Testis (tissue), 3 donors: ENCODE data around the gene RNF207. TPM values are rescaled to one million over a fixed set of nuclear protein-coding genes. Genes with fewer than 3 reads are reported as not detected.

Source experiments
- DNase-seq: peaks from one replicate; pipeline ENCODE4 v3.0.0-alpha.2; 2019
- H3K27ac ChIP-seq, 2 donors: fragments of 200-600 bp; sonication (generic); one replicate each; pipeline ENCODE4 v1.5.1; 2019
- H3K27me3 ChIP-seq: fragments of 200-600 bp; sonication (generic); one replicate; pipeline ENCODE4 v1.5.1; 2019
- H3K36me3 ChIP-seq: fragments of 200-600 bp; sonication (generic); one replicate; pipeline ENCODE4 v1.5.1; 2017; ENCODE audit warnings: low read depth; ENCODE audit errors: missing control alignments
- H3K4me1 ChIP-seq: fragments of 200-600 bp; sonication (generic); one replicate; pipeline ENCODE4 v1.5.1; 2019
- H3K4me3 ChIP-seq, 2 donors: fragments of 200-600 bp; sonication (generic); one replicate each; pipeline ENCODE4 v1.5.1; 2017 to 2019
- H3K9me3 ChIP-seq: fragments of 200-600 bp; sonication (generic); one replicate; pipeline ENCODE4 v1.5.1; 2017
- POLR2A ChIP-seq: fragments of 450-650 bp; IDR thresholded peaks from one replicate; pipeline ENCODE4 v1.6.1; 2017; ENCODE audit warnings: antibody characterized with exemption, mild to moderate bottlenecking, moderate library complexity
- WGBS, 2 donors: methylation state at CpG; one replicate each; pipeline ENCODE4 v1.1.5; 2018; 5-methylcytosine and 5-hydroxymethylcytosine counted together
- intact Hi-C: fragments of 100-400 bp; cut with DNase I; formaldehyde crosslinking; loops from one replicate; pipeline ENCODE4 v1.15.1; 2023; ENCODE audit warnings: low total_unique reads
- polyA plus RNA-seq: library from polyadenylated mRNA; stranded (reverse); fragments of 350-450 nt; fragmentation: Illumina TruSeq; extraction: RNeasy Lipid Tissue Mini Kit (QIAGEN cat#74804); gene quantifications from one replicate; pipeline ENCODE4 v1.2.3, GENCODE V29; 2014; ENCODE audit warnings: low read depth, low replicate concordance; ENCODE audit not compliant: insufficient read depth
- total RNA-seq, 2 donors: library from RNA; depleted of rRNA; stranded (reverse); fragments of >200 nt; gene quantifications; one replicate each; pipeline ENCODE4 v1.2.3, GENCODE V29; 2016
- TF ChIP-seq, protein P1 (sequence below), 3 experiments: fragments of 450-650 bp in 2 of 3; fragments of 200-600 bp in 1 of 3; sonication (generic) in 1 of 3; IDR thresholded peaks; one replicate each; pipeline ENCODE4 v1.5.1; 2016 to 2019; ENCODE audit warnings: antibody characterized with exemption in 3 of 3, mild to moderate bottlenecking in 2 of 3, moderate library complexity in 1 of 3

The RNF207 gene
- total and polyA plus RNA-seq, 3 donors from 2014 or later: 4.8 to 20.1 (median 13.2) TPM

DNA sequence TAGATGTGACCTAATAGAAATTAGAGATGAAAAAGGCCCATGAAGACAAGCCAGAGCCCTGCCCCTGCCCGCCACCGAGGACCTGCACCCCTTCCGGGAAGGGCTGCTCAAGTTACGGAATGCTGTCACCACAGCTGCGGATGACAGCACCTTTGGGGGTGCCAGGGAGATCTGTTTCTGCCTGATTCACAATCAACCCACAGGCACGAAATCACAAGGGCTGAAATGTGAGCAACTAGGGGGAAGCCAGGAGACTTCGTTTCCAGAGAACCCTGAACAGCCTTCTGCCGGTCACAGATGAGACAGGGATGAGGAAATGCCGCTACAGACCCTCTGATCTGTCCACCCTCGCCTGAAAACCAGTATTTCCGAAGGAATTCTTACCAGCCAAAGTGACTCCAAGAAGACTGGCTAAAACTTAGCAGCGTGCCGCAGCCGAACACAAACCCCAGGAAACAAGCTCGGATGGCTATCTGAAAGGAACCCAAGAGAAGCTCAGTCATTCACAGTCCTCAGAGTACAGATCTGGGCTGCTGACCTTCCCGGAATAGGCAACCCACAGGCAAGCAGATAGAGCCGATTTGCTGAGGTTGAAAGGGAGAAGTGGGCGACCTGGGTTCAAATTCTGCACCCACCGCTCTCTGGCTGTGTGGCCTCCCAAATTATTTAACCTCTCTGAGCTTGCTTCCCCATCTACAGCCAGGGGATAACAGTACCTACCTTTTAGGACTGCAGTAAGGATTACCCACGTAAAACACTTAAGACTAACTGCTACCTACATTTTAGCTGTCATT lies 28.8 kb downstream of the RNF207 start:
- peak overlapping the region; percentile 61 to 96 for H3K4me3 ChIP-seq
- no peaks in the 10 kb centered on the region for H3K9me3 ChIP-seq
- DNase-seq: no peak
- no peak for TF ChIP-seq POLR2A
- H3K4me1 ChIP-seq: peaks cover 5% of the 10 kb centered on the region
- intact Hi-C loops: no loop called here
- H3K27ac ChIP-seq: no peak overlapping the region
- no peaks in the 10 kb centered on the region for H3K36me3 ChIP-seq
- 37 to 47% methylated on average over 12 to 20 of the region's 20 CpGs for WGBS, 2 donors
- H3K27me3 ChIP-seq: no peaks in the 10 kb centered on the region

DNA sequence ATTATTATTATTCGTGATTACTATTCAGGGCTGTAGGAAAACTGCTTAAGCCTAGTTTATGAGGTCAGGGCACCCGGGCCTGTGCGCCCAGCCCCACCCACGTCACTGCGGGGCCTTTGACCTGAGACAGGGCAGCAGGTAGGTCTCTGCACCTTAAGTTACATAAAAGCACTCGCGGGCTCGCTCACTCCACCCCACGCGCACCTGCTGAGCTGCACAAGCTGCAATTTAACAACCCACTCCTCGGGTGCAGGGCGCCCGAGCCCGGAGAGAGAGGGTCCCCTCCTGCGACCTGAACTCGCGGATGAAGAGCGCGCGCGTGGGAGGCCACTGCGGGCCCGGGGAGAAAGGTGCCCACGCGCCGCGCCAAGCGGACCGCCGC lies 29.4 kb downstream of the RNF207 start:
- 0 to 1% methylated on average over 4 to 28 of the region's 30 CpGs for WGBS, 2 donors
- TF ChIP-seq, protein P1, sequence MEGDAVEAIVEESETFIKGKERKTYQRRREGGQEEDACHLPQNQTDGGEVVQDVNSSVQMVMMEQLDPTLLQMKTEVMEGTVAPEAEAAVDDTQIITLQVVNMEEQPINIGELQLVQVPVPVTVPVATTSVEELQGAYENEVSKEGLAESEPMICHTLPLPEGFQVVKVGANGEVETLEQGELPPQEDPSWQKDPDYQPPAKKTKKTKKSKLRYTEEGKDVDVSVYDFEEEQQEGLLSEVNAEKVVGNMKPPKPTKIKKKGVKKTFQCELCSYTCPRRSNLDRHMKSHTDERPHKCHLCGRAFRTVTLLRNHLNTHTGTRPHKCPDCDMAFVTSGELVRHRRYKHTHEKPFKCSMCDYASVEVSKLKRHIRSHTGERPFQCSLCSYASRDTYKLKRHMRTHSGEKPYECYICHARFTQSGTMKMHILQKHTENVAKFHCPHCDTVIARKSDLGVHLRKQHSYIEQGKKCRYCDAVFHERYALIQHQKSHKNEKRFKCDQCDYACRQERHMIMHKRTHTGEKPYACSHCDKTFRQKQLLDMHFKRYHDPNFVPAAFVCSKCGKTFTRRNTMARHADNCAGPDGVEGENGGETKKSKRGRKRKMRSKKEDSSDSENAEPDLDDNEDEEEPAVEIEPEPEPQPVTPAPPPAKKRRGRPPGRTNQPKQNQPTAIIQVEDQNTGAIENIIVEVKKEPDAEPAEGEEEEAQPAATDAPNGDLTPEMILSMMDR (IDR thresholded peaks at IDR 0.05): no peak
- TF ChIP-seq POLR2A: no peak
- Histone ChIP-seq H3K4me1 (peaks cover 5% of the 10 kb centered on the region), H3K9me3 (no peaks in the 10 kb centered on the region), H3K4me3 (peak overlapping the region; percentile 61 to 96), H3K36me3 (no peaks in the 10 kb centered on the region), H3K27ac (no peak overlapping the region), H3K27me3 (no peaks in the 10 kb centered on the region)
- no peak for DNase-seq
- intact Hi-C loops: no loop called here

DNA sequence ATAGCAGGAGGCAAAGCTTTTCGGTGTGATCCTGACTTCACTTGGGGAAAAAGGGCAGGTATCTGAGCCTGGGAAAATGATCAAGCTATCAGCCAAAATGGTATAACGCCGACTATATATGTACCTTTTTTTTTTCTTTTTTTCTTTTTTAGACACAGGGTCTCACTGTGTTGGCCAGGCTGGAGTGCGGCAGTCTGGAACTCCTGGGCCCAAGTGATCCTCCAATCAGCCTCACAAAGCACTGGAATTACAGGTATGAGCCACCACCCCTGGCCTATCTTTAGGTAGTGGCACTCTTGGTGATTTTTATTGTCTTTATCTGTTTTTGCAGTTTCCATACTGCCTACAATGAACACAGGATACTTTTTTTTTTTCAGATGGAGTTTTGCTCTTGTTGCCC lies 31.2 kb downstream of the RNF207 start:
- Histone ChIP-seq H3K4me3 (no peak overlapping the region), H3K27me3 (no peaks in the 10 kb centered on the region), H3K36me3 (no peaks in the 10 kb centered on the region), H3K27ac (no peak overlapping the region), H3K9me3 (no peaks in the 10 kb centered on the region), H3K4me1 (peaks cover 5% of the 10 kb centered on the region)
- intact Hi-C loops: no loop called here
- TF ChIP-seq POLR2A: no peak
- TF ChIP-seq, protein P1 (IDR thresholded peaks at IDR 0.05): no peak
- 67 to 81% methylated on average over 4 of the region's 4 CpGs for WGBS, 2 donors
- no peak for DNase-seq

DNA sequence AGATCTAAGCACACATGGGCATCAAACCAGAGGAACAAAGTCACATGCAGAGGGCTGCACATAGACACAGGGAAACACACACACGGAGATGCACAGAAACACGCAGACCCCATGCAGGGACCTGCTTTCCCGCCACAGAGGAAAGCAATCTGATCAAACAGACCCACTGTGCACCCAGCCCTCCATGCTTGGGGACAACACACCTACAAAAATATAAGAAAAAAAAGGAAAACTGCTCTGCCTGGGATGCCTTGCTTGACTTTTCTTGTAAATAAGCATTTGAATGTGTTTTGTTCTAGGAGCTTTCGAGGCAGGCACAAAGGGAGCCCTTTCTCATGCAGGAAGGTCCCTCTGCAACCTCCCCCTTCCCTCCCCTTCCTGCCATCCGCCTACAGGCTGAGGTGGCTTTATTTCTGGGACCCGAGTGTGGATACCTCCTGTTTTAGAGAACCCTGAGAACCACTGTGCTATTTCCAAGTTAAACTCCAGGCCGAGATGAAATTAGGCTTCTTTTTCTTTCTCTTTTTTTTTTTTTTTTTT lies 33.4 kb downstream of the RNF207 start:
- DNase-seq: no peak
- no peak overlapping the region for H3K4me3 ChIP-seq
- no peaks in the 10 kb centered on the region for H3K36me3 ChIP-seq
- no peaks in the 10 kb centered on the region for H3K9me3 ChIP-seq
- TF ChIP-seq POLR2A: no peak
- TF ChIP-seq, protein P1 (IDR thresholded peaks at IDR 0.05): no peak
- intact Hi-C loops: no loop called here
- peaks cover 5% of the 10 kb centered on the region for H3K4me1 ChIP-seq
- H3K27me3 ChIP-seq: no peaks in the 10 kb centered on the region
- H3K27ac ChIP-seq: no peak overlapping the region
- whole genome bisulfite sequencing, 2 donors: 61 to 66% methylated on average over 7 of the region's 7 CpGs

DNA sequence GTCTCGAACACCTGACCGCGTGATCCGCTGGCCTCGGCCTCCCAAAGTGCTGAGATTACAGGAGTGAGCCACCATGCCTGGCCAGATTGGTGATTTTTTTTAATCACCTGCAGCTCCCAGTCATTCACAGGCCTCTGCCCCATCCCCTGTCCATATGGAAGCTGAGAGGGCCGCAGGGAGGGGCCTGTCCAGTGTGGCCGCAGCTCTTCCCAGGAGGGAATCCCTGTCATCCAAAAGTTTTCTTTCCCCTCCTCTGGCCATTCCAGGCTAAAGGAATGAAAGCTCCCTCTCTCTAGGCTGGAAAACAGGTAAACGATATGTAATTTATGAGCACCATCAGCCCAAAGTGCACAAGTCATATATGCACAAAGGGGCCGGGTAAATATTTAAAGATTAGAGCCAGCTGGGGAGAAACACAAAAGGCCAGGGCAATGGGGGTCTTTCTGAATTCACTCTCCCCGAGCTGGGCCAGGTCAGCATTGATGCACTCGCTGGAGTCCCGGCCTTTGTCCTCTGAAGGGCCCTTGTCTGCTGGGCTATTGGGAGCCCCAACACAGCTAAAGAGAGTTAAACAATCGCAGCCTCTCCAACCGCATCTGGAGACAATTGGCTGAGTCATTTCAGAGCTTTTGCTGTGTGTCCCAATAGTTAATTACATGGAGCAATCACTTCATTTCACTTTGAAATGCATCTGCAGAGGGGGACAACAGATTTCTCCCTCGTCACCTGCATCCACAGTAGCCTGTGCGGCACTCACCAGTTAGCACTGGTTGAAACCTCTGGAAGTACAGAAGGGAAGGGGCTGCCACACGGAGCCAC lies 34.2 kb downstream of the RNF207 start:
- peaks cover under 1% of the 10 kb centered on the region for H3K4me1 ChIP-seq
- intact Hi-C loops: loop anchor here (10.0 kb wide), 2 partner anchors 165 to 185 kb away; no protein-coding TSS in a partner anchor
- no peaks in the 10 kb centered on the region for H3K9me3 ChIP-seq
- no peaks in the 10 kb centered on the region for H3K36me3 ChIP-seq
- no peak overlapping the region for H3K27ac ChIP-seq
- DNase-seq: no peak
- no peaks in the 10 kb centered on the region for H3K27me3 ChIP-seq
- 76 to 78% methylated on average over 17 of the region's 17 CpGs for WGBS, 2 donors
- TF ChIP-seq POLR2A: no peak
- TF ChIP-seq, protein P1 (IDR thresholded peaks at IDR 0.05): no peak
- no peak overlapping the region for H3K4me3 ChIP-seq
